ENCODE measurements around the gene FOXJ3. TPM values are rescaled to one million over a fixed set of nuclear protein-coding genes. Genes with fewer than 3 reads are reported as not detected.

Gene FOXJ3
- total RNA-seq, 1 experiment from 2014 or later, result 42.2 TPM

- no peak overlapping the region for H3K4me3 Mint-ChIP-seq (ENCODE audit: unreplicated experiment)
- peaks cover 13% of the 10 kb centered on the region for H3K36me3 Mint-ChIP-seq (ENCODE audit: insufficient read depth, unreplicated experiment)
- H3K4me1 Mint-ChIP-seq (ENCODE audit: insufficient read depth, unreplicated experiment), result peaks cover 28% of the 10 kb centered on the region
- intact Hi-C loops (cut with micrococcal nuclease), result loop anchor here (5.0 kb wide), 1 partner anchor 70 kb away; no protein-coding TSS in a partner anchor
- H3K9me3 Mint-ChIP-seq (ENCODE audit: unreplicated experiment), result no peaks in the 10 kb centered on the region
- H3K27ac Mint-ChIP-seq (ENCODE audit: low read depth, unreplicated experiment), result peak overlapping the region; percentile 6
- CTCF ChIA-PET, result interaction anchor here (0.6 kb wide), 1 partner anchor 1525 kb away, joined by 6 read pairs; no protein-coding TSS in a partner anchor
- no TSS peak for BruUV-seq (replicated peaks)
- no peak for TF ChIP-seq CTCF (IDR thresholded peaks at IDR 0.05; ENCODE audit: unreplicated experiment)
- DNase-seq (ENCODE audit: unreplicated experiment), result peak; percentile 57
- POLR2A ChIA-PET, result interaction anchor here (1.0 to 1.1 kb wide), 4 partner anchors 13 to 52 kb away, joined by 3 to 4 read pairs (median 4); partner anchors contain the start of gene FOXJ3
- H3K27me3 Mint-ChIP-seq (ENCODE audit: insufficient read depth, unreplicated experiment), result no peaks in the 10 kb centered on the region
Observed at GRCh38 chr1:42282024-42282579, 52.9 kb downstream of the FOXJ3 start.

GRCh38 chr1:42280821-42281220, 54.2 kb downstream of the FOXJ3 start:
- peaks cover 28% of the 10 kb centered on the region for H3K4me1 Mint-ChIP-seq (ENCODE audit: insufficient read depth, unreplicated experiment)
- no TSS peak for BruUV-seq (replicated peaks)
- H3K27me3 Mint-ChIP-seq (ENCODE audit: insufficient read depth, unreplicated experiment), result no peaks in the 10 kb centered on the region
- no peaks in the 10 kb centered on the region for H3K9me3 Mint-ChIP-seq (ENCODE audit: unreplicated experiment)
- no peak for DNase-seq (ENCODE audit: unreplicated experiment)
- TF ChIP-seq CTCF (IDR thresholded peaks at IDR 0.05; ENCODE audit: unreplicated experiment), result no peak
- H3K36me3 Mint-ChIP-seq (ENCODE audit: insufficient read depth, unreplicated experiment), result peaks cover 8% of the 10 kb centered on the region
- POLR2A ChIA-PET, result interaction anchor here (0.7 to 1.2 kb wide), 3 partner anchors 19 to 182 kb away, joined by 3 to 6 read pairs (median 4); no protein-coding TSS in a partner anchor
- CTCF ChIA-PET, result no interaction called here
- H3K4me3 Mint-ChIP-seq (ENCODE audit: unreplicated experiment), result no peak overlapping the region
- H3K27ac Mint-ChIP-seq (ENCODE audit: low read depth, unreplicated experiment), result no peak overlapping the region
- intact Hi-C loops (cut with micrococcal nuclease), result loop anchor here (5.0 kb wide), 1 partner anchor 69 kb away; no protein-coding TSS in a partner anchor

GRCh38 chr1:42279055-42279454, 56.0 kb downstream of the FOXJ3 start:
- ChIA-PET CTCF (no interaction called here), POLR2A (interaction anchor here (0.8 to 1.1 kb wide), 2 partner anchors 9 to 13 kb away, joined by 3 to 4 read pairs; no protein-coding TSS in a partner anchor)
- TF ChIP-seq CTCF (IDR thresholded peaks at IDR 0.05; ENCODE audit: unreplicated experiment), result no peak
- intact Hi-C loops (cut with micrococcal nuclease), result no loop called here
- no TSS peak for BruUV-seq (replicated peaks)
- Mint-ChIP-seq H3K9me3 (ENCODE audit: unreplicated experiment) (no peaks in the 10 kb centered on the region), H3K4me1 (ENCODE audit: insufficient read depth, unreplicated experiment) (peaks cover 28% of the 10 kb centered on the region), H3K36me3 (ENCODE audit: insufficient read depth, unreplicated experiment) (peaks cover 9% of the 10 kb centered on the region), H3K27ac (ENCODE audit: low read depth, unreplicated experiment) (peak overlapping the region; percentile 8), H3K4me3 (ENCODE audit: unreplicated experiment) (no peak overlapping the region), H3K27me3 (ENCODE audit: insufficient read depth, unreplicated experiment) (no peaks in the 10 kb centered on the region)
- DNase-seq (ENCODE audit: unreplicated experiment), result no peak

DNA sequence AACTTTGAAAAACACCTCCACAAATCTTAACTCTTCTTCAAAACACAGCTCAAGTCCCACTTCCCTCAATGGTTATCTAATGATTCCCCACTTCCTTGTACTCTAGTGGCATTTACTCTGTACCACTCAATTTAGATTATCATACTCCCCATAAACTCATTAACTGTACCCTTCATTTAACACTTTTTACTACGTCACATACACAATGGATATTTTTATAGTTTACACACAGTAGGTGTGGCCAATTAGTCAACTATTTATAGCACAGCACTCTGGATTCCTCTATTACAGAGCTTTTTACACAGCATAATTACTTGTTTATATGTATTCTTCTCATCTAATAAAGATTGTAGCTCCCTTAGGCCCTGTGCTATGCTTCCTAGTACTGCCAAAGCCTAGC, 62.1 kb downstream of the FOXJ3 start:
- H3K27ac Mint-ChIP-seq (ENCODE audit: low read depth, unreplicated experiment), result no peak overlapping the region
- ChIA-PET POLR2A (no interaction called here), CTCF (interaction anchor here (0.6 kb wide), 2 partner anchors 600 to 712 kb away, joined by 3 to 4 read pairs; no protein-coding TSS in a partner anchor)
- peaks cover 13% of the 10 kb centered on the region for H3K36me3 Mint-ChIP-seq (ENCODE audit: insufficient read depth, unreplicated experiment)
- peaks cover 2% of the 10 kb centered on the region for H3K9me3 Mint-ChIP-seq (ENCODE audit: unreplicated experiment)
- no TSS peak for BruUV-seq (replicated peaks)
- no peak for TF ChIP-seq CTCF (IDR thresholded peaks at IDR 0.05; ENCODE audit: unreplicated experiment)
- H3K4me1 Mint-ChIP-seq (ENCODE audit: insufficient read depth, unreplicated experiment), result peaks cover 7% of the 10 kb centered on the region
- H3K4me3 Mint-ChIP-seq (ENCODE audit: unreplicated experiment), result no peak overlapping the region
- DNase-seq (ENCODE audit: unreplicated experiment), result no peak
- intact Hi-C loops (cut with micrococcal nuclease), result no loop called here
- H3K27me3 Mint-ChIP-seq (ENCODE audit: insufficient read depth, unreplicated experiment), result no peaks in the 10 kb centered on the region
